HK-2 (cell line): ENCODE results near the gene PPP2R1B.

ENCODE experiments used
- DNase-seq: peaks from one replicate; pipeline ENCODE4 v3.0.0-alpha.2; 2018; ENCODE audit not compliant: unreplicated experiment

Gene PPP2R1B

GRCh38 chr11:111693224-111693937 lies 72.8 kb downstream of the PPP2R1B start:
- DNase-seq, result no peak

- DNase-seq, result no peak
These were observed 74.4 kb downstream of the PPP2R1B start for GRCh38 chr11:111691741-111692140.

- DNase-seq, result no peak
These were observed 75.0 kb downstream of the PPP2R1B start for GRCh38 chr11:111691176-111691575.

- DNase-seq, result no peak
These were observed 78.2 kb downstream of the PPP2R1B start for GRCh38 chr11:111688013-111688412.

- no peak for DNase-seq
These were observed 81.9 kb downstream of the PPP2R1B start for GRCh38 chr11:111684251-111684650.

- DNase-seq, result no peak
These were observed 82.4 kb downstream of the PPP2R1B start for GRCh38 chr11:111683806-111684205.

GRCh38 chr11:111680486-111681175 lies 85.6 kb downstream of the PPP2R1B start:
- DNase-seq, result no peak
